ENCODE measurements around the gene PXDN.
A peak's percentile ranks its signal among the peaks of the same experiment; 100 is the strongest.

The PXDN gene

GRCh38 chr2:1751767-1752725, 7.7 kb upstream of the PXDN start:
- DNase-seq: no peak

- DNase-seq: peak; percentile 48
These were observed 6.8 kb upstream of the PXDN start for GRCh38 chr2:1750933-1751766.

- DNase-seq: no peak
These were observed 6.1 kb upstream of the PXDN start for GRCh38 chr2:1750270-1750932.

- no peak for DNase-seq
These were observed 5.3 kb upstream of the PXDN start for GRCh38 chr2:1749489-1750119.

GRCh38 chr2:1748741-1749488, 4.6 kb upstream of the PXDN start:
- DNase-seq: no peak

- DNase-seq: no peak
These were observed 3.9 kb upstream of the PXDN start for GRCh38 chr2:1748176-1748740.

GRCh38 chr2:1747065-1747941, 3.0 kb upstream of the PXDN start:
- no peak for DNase-seq

- no peak for DNase-seq
These were observed 2.1 kb upstream of the PXDN start for GRCh38 chr2:1746174-1747064.

- DNase-seq: no peak
These were observed 1.1 kb upstream of the PXDN start for GRCh38 chr2:1745171-1746023.

- DNase-seq: no peak
These were observed 217 bp downstream of the PXDN start for GRCh38 chr2:1744151-1744445.

- no peak for DNase-seq
These were observed 742 bp downstream of the PXDN start for GRCh38 chr2:1743396-1744150.

- peak; percentile 39 for DNase-seq
These were observed 1.5 kb downstream of the PXDN start for GRCh38 chr2:1742681-1743395.

GRCh38 chr2:1742301-1742680, 2.0 kb downstream of the PXDN start:
- no peak for DNase-seq

GRCh38 chr2:1741851-1742250, 2.5 kb downstream of the PXDN start:
- no peak for DNase-seq

GRCh38 chr2:1740716-1741589, 3.4 kb downstream of the PXDN start:
- DNase-seq: no peak
